Lower lobe of right lung (tissue), 2 donors: ENCODE data around the gene FN1. TPM values are rescaled to one million over a fixed set of nuclear protein-coding genes. Genes with fewer than 3 reads are reported as not detected.

Experiments used
- ATAC-seq, 2 donors: fragments of 200-7000 bp; cut with Tn5 transposase; one replicate each; pipeline ENCODE4 v1.9.1; 2020 to 2022; ENCODE audit warnings: mild to moderate bottlenecking in 2 of 2, moderate library complexity in 2 of 2
- DNase-seq: peaks from one replicate; pipeline ENCODE4 v3.0.0-alpha.2; 2020
- H3K27ac ChIP-seq: fragments of 200-600 bp; one replicate; pipeline ENCODE4 v1.8.0; 2022
- H3K27me3 ChIP-seq: fragments of 200-600 bp; one replicate; pipeline ENCODE4 v1.8.0; 2022; ENCODE audit warnings: low read depth
- H3K36me3 ChIP-seq: fragments of 200-600 bp; one replicate; pipeline ENCODE4 v1.8.0; 2022; ENCODE audit warnings: mild to moderate bottlenecking
- H3K4me1 ChIP-seq: fragments of 200-600 bp; one replicate; pipeline ENCODE4 v1.8.0; 2022
- H3K4me3 ChIP-seq: fragments of 200-600 bp; one replicate; pipeline ENCODE4 v1.8.0; 2022; ENCODE audit warnings: mild to moderate bottlenecking
- H3K9me3 ChIP-seq: fragments of 200-600 bp; one replicate; pipeline ENCODE4 v1.8.0; 2022
- CTCF ChIP-seq: fragments of 200-600 bp; IDR thresholded peaks from one replicate; pipeline ENCODE4 v1.8.0; 2022; ENCODE audit warnings: antibody characterized with exemption, mild to moderate bottlenecking
- intact Hi-C: fragments of 100-400 bp; cut with DNase I; formaldehyde crosslinking; loops from one replicate; pipeline ENCODE4 v1.11.0; 2022
- total RNA-seq: library from RNA; stranded (reverse); fragmentation: NEBNext Ultra II Directional; extraction: Animal tissue kit (Norgen Biotek cat#: 25700); gene quantifications from one replicate; pipeline ENCODE4 v1.2.1, GENCODE V29; 2021
- donor health status: DM: no; HTN: yes; CAD: no; lungs with severe emphysema.

FN1 gene
- total RNA-seq, 1 donor from 2014 or later, result 1,248 TPM

GRCh38 chr2:215355801-215356200 is 80.1 kb downstream of the FN1 start:
- Histone ChIP-seq H3K27ac (no peak overlapping the region), H3K9me3 (no peaks in the 10 kb centered on the region), H3K27me3 (no peaks in the 10 kb centered on the region), H3K36me3 (peaks cover 9% of the 10 kb centered on the region), H3K4me1 (no peaks in the 10 kb centered on the region), H3K4me3 (no peak overlapping the region)
- intact Hi-C loops, result no loop called here
- TF ChIP-seq CTCF, result no peak
- ATAC-seq, result no peak
- DNase-seq, result no peak

- H3K27ac ChIP-seq, result no peak overlapping the region
- H3K36me3 ChIP-seq, result peaks cover 9% of the 10 kb centered on the region
- no peaks in the 10 kb centered on the region for H3K9me3 ChIP-seq
- intact Hi-C loops, result no loop called here
- H3K4me1 ChIP-seq, result no peaks in the 10 kb centered on the region
- no peak overlapping the region for H3K4me3 ChIP-seq
- peak; percentile 58 to 67 for ATAC-seq
- no peaks in the 10 kb centered on the region for H3K27me3 ChIP-seq
- no peak for TF ChIP-seq CTCF
- DNase-seq, result no peak
Observed at GRCh38 chr2:215354771-215355695, 80.8 kb downstream of the FN1 start.

GRCh38 chr2:215352602-215353001 is 83.3 kb downstream of the FN1 start:
- H3K9me3 ChIP-seq, result no peaks in the 10 kb centered on the region
- no peak overlapping the region for H3K4me3 ChIP-seq
- H3K4me1 ChIP-seq, result no peaks in the 10 kb centered on the region
- no peak for TF ChIP-seq CTCF
- no peak for DNase-seq
- H3K27ac ChIP-seq, result no peak overlapping the region
- H3K27me3 ChIP-seq, result no peaks in the 10 kb centered on the region
- ATAC-seq, result no peak
- peaks cover 31% of the 10 kb centered on the region for H3K36me3 ChIP-seq
- intact Hi-C loops, result no loop called here

GRCh38 chr2:215347878-215348277 is 88.0 kb downstream of the FN1 start:
- no peak overlapping the region for H3K27ac ChIP-seq
- no peaks in the 10 kb centered on the region for H3K4me1 ChIP-seq
- H3K4me3 ChIP-seq, result no peak overlapping the region
- no peaks in the 10 kb centered on the region for H3K27me3 ChIP-seq
- H3K9me3 ChIP-seq, result no peaks in the 10 kb centered on the region
- TF ChIP-seq CTCF, result no peak
- peaks cover 77% of the 10 kb centered on the region for H3K36me3 ChIP-seq
- no peak for DNase-seq
- ATAC-seq, result peak in 1 of 2 donors; percentile 53
- intact Hi-C loops, result no loop called here

- ATAC-seq (no peak), DNase-seq (no peak)
- H3K4me3 ChIP-seq, result no peak overlapping the region
- no peak overlapping the region for H3K27ac ChIP-seq
- intact Hi-C loops, result no loop called here
- no peaks in the 10 kb centered on the region for H3K9me3 ChIP-seq
- peaks cover 87% of the 10 kb centered on the region for H3K36me3 ChIP-seq
- H3K27me3 ChIP-seq, result no peaks in the 10 kb centered on the region
- H3K4me1 ChIP-seq, result no peaks in the 10 kb centered on the region
- TF ChIP-seq CTCF, result no peak
Observed at GRCh38 chr2:215338883-215339679, 96.8 kb downstream of the FN1 start.
